Right lobe of liver (tissue), 4 donors: Measurements from ENCODE around the gene FMC1.

Experiments
- POLR2A ChIP-seq: fragments of 450-650 bp; IDR thresholded peaks from one replicate; pipeline ENCODE4 v1.6.1; 2017; ENCODE audit warnings: antibody characterized with exemption, mild to moderate bottlenecking
- TF ChIP-seq, protein P1 (sequence below), 4 donors: fragments of 200-600 bp in 3 of 4; fragments of 450-650 bp in 1 of 4; IDR thresholded peaks; one replicate each; pipeline versions ENCODE4 v1.5.1 to v1.8.0; 2016 to 2022; ENCODE audit warnings: antibody characterized with exemption in 4 of 4, mild to moderate bottlenecking in 2 of 4
- donor health status: DM: no; HTN: no; CAD: no.
- donor health status: DM: no; HTN: no; CAD: no.
- donor health status: DM: no; HTN: yes; CAD: no.

DNA sequence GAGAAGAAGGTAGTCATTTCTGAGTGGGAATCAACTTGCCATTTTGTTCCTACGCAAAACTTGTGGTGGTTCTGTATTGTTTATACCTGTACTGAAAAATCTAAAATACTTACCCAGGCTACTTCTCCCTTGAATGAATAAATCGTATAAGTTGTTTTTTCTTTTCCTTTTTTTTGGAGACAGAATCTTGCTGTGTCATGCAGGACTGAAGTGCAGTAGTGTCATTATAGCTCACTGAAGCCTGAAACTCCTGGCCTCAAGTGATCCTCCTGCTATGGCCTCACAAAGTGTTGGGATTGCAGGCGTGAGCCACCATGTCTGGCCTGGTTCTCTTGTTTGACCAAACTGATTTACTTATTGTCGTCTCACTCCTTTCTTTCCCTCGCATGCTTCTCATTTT, 46.5 kb downstream of the FMC1 start:
- TF ChIP-seq POLR2A: no peak
- TF ChIP-seq, protein P1, sequence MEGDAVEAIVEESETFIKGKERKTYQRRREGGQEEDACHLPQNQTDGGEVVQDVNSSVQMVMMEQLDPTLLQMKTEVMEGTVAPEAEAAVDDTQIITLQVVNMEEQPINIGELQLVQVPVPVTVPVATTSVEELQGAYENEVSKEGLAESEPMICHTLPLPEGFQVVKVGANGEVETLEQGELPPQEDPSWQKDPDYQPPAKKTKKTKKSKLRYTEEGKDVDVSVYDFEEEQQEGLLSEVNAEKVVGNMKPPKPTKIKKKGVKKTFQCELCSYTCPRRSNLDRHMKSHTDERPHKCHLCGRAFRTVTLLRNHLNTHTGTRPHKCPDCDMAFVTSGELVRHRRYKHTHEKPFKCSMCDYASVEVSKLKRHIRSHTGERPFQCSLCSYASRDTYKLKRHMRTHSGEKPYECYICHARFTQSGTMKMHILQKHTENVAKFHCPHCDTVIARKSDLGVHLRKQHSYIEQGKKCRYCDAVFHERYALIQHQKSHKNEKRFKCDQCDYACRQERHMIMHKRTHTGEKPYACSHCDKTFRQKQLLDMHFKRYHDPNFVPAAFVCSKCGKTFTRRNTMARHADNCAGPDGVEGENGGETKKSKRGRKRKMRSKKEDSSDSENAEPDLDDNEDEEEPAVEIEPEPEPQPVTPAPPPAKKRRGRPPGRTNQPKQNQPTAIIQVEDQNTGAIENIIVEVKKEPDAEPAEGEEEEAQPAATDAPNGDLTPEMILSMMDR (IDR thresholded peaks at IDR 0.05): no peak
